Ovary (tissue), 3 donors: ENCODE data around the gene MARS1.

ENCODE experiments used
- EP300 ChIP-seq: sonication (generic); formaldehyde crosslinking; IDR thresholded peaks from one replicate; pipeline ENCODE4 v1.6.1; 2017; ENCODE audit warnings: antibody characterized with exemption
- POLR2A ChIP-seq: fragments of 450-650 bp; IDR thresholded peaks from one replicate; pipeline ENCODE4 v1.6.1; 2017; ENCODE audit warnings: antibody characterized with exemption, mild to moderate bottlenecking, moderate library complexity
- TF ChIP-seq, protein P1 (sequence below), 3 donors: fragments of 450-650 bp in 2 of 3; fragments of 200-600 bp in 1 of 3; IDR thresholded peaks; one replicate each; pipeline versions ENCODE4 v1.5.1 to v1.8.0; 2016 to 2022; ENCODE audit warnings: antibody characterized with exemption in 3 of 3, mild to moderate bottlenecking in 1 of 3
- donor health status: DM: no; HTN: no; CAD: no.

DNA sequence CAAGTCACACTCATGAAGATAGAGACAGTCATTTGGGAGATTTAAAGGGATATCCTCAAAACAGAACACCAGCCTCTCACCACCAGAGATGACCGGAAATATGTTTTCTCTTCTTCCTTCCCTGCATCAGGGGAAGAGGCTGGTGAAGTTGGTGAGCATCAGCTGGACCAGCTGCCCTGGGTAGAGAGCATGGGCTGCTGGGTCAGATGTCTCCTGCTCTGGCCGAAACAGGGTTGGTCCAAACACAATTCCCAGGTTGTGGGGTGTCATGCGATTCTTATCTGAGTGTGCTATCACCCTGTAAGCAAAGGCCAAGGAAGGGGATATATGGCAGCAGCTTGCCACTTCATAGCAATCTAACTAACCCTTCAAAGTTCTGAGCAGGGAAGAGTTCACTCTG lies 15.5 kb upstream of the MARS1 start:
- TF ChIP-seq, protein P1, sequence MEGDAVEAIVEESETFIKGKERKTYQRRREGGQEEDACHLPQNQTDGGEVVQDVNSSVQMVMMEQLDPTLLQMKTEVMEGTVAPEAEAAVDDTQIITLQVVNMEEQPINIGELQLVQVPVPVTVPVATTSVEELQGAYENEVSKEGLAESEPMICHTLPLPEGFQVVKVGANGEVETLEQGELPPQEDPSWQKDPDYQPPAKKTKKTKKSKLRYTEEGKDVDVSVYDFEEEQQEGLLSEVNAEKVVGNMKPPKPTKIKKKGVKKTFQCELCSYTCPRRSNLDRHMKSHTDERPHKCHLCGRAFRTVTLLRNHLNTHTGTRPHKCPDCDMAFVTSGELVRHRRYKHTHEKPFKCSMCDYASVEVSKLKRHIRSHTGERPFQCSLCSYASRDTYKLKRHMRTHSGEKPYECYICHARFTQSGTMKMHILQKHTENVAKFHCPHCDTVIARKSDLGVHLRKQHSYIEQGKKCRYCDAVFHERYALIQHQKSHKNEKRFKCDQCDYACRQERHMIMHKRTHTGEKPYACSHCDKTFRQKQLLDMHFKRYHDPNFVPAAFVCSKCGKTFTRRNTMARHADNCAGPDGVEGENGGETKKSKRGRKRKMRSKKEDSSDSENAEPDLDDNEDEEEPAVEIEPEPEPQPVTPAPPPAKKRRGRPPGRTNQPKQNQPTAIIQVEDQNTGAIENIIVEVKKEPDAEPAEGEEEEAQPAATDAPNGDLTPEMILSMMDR (IDR thresholded peaks at IDR 0.05) = no peak
- TF ChIP-seq POLR2A (no peak), EP300 (no peak)
